H4 (cell line): ENCODE data around the gene VAV3. TPM values are rescaled to one million over a fixed set of nuclear protein-coding genes. Genes with fewer than 3 reads are reported as not detected.

Experiments
- DNase-seq: peaks from one replicate; pipeline ENCODE4 v3.0.0-alpha.2; 2015; ENCODE audit warnings: low spot score
- total RNA-seq: library from RNA; depleted of rRNA; stranded (reverse); fragments of >200 nt; shearing (Covaris generic); gene quantifications from 2 replicates; pipeline ENCODE4 v1.2.3, GENCODE V29; 2014

VAV3 gene
- total RNA-seq, 1 experiment from 2014 or later: 40.5 TPM

GRCh38 chr1:107835151-107835670 lies 129.8 kb downstream of the VAV3 start:
- no peak for DNase-seq

- no peak for DNase-seq
These were observed 131.9 kb downstream of the VAV3 start for GRCh38 chr1:107833061-107833460.

GRCh38 chr1:107831921-107832320 lies 133.1 kb downstream of the VAV3 start:
- no peak for DNase-seq

- no peak for DNase-seq
These were observed 134.5 kb downstream of the VAV3 start for GRCh38 chr1:107830526-107830925.

- DNase-seq: no peak
These were observed 134.9 kb downstream of the VAV3 start for GRCh38 chr1:107830075-107830474.

GRCh38 chr1:107829036-107829770 lies 135.8 kb downstream of the VAV3 start:
- peak; percentile 80 for DNase-seq

GRCh38 chr1:107824946-107825345 lies 140.0 kb downstream of the VAV3 start:
- no peak for DNase-seq

- DNase-seq: no peak
These were observed 143.6 kb downstream of the VAV3 start for GRCh38 chr1:107821340-107821739.

- no peak for DNase-seq
These were observed 144.2 kb downstream of the VAV3 start for GRCh38 chr1:107820801-107821200.

- no peak for DNase-seq
These were observed 147.0 kb downstream of the VAV3 start for GRCh38 chr1:107817935-107818334.

- DNase-seq: no peak
These were observed 147.8 kb downstream of the VAV3 start for GRCh38 chr1:107817206-107817605.

GRCh38 chr1:107810291-107810951 lies 154.6 kb downstream of the VAV3 start:
- no peak for DNase-seq

- no peak for DNase-seq
These were observed 157.1 kb downstream of the VAV3 start for GRCh38 chr1:107807855-107808254.

- no peak for DNase-seq
These were observed 157.6 kb downstream of the VAV3 start for GRCh38 chr1:107807405-107807804.

- no peak for DNase-seq
These were observed 158.1 kb downstream of the VAV3 start for GRCh38 chr1:107806902-107807301.

- DNase-seq: no peak
These were observed 160.2 kb downstream of the VAV3 start for GRCh38 chr1:107804741-107805140.

GRCh38 chr1:107804134-107804533 lies 160.8 kb downstream of the VAV3 start:
- no peak for DNase-seq

- DNase-seq: no peak
These were observed 161.4 kb downstream of the VAV3 start for GRCh38 chr1:107803579-107803978.

GRCh38 chr1:107802654-107803053 lies 162.3 kb downstream of the VAV3 start:
- no peak for DNase-seq

- no peak for DNase-seq
These were observed 169.0 kb downstream of the VAV3 start for GRCh38 chr1:107795994-107796393.

GRCh38 chr1:107795441-107795840 lies 169.5 kb downstream of the VAV3 start:
- no peak for DNase-seq

GRCh38 chr1:107794571-107794970 lies 170.4 kb downstream of the VAV3 start:
- no peak for DNase-seq

GRCh38 chr1:107793896-107794453 lies 171.0 kb downstream of the VAV3 start:
- no peak for DNase-seq
